ENCODE data around the gene SLC22A2.
A peak's percentile ranks its signal among the peaks of the same experiment; 100 is the strongest.

The SLC22A2 gene

DNA sequence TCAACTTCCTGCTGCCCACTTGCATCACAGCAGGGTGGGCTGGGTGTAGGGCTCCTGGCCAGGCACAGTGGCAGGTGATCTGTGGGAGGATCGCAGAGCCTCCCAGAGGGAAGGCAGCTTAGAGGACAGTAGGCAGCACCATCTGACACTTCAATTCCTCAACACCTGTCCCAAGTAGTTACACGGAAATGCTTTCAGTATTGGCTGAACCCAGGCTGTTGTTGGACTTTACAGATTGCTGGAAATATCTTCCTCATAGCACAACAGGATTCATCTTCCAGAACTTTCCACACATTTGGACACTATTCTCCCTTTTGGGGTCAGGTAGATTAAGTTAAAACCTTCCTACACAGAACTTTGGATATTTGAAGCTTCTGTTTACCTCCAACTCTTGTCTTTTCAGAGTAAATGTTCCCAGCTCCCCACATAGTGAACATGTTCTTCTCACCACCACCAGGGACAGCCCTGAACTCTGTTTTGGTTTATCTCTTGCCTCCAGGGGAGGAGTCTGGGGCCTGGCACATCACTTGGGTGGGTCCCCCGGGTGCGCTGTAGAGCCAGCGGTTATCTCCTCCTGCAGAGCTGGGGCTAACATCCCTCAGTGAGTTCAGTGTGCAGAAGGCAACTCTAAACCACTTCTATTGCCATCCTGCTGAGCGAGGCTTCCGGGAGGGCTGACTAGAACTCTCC lies 3.5 kb upstream of the SLC22A2 start:
- TF ChIP-seq, protein P1, sequence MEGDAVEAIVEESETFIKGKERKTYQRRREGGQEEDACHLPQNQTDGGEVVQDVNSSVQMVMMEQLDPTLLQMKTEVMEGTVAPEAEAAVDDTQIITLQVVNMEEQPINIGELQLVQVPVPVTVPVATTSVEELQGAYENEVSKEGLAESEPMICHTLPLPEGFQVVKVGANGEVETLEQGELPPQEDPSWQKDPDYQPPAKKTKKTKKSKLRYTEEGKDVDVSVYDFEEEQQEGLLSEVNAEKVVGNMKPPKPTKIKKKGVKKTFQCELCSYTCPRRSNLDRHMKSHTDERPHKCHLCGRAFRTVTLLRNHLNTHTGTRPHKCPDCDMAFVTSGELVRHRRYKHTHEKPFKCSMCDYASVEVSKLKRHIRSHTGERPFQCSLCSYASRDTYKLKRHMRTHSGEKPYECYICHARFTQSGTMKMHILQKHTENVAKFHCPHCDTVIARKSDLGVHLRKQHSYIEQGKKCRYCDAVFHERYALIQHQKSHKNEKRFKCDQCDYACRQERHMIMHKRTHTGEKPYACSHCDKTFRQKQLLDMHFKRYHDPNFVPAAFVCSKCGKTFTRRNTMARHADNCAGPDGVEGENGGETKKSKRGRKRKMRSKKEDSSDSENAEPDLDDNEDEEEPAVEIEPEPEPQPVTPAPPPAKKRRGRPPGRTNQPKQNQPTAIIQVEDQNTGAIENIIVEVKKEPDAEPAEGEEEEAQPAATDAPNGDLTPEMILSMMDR (IDR thresholded peaks at IDR 0.05; ENCODE audit: borderline replicate concordance, extremely low read depth, low read length, poor library complexity, severe bottlenecking), result peak; percentile 6
- TF ChIP-seq EZH2 (IDR thresholded peaks at IDR 0.05; ENCODE audit: borderline replicate concordance, low read depth, low read length, severe bottlenecking), result no peak

DNA sequence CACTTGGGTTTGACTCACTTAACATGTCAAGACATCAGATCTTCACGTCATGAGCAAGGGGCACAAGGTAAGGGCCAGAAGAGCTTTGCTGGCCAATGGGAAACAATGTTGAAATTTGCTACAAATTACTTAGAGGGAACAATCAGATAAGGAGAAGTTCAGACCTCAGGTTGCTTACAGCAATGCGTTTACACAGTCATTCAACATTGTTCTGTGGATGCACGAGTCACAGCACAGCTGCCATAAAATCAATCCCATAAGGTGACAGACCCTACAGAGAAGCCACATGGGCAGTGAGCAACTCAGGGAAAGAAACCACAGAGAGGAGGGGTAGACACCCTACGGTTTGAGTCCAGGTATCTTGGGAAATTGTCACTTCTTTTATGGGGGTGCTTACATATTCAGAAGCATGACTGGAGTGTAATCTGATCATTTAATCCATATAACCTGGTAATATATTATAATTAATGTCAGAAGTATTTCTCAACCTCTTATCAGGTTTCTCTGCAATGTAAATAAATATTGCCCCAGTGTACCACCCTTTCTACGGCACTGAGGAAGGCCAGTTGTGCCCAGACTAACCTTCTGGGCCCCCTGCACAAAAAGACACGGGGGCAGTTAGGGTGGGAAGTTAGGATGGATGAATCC lies 2.3 kb upstream of the SLC22A2 start:
- TF ChIP-seq EZH2 (IDR thresholded peaks at IDR 0.05; ENCODE audit: borderline replicate concordance, low read depth, low read length, severe bottlenecking), result no peak
- TF ChIP-seq, protein P1 (IDR thresholded peaks at IDR 0.05; ENCODE audit: borderline replicate concordance, extremely low read depth, low read length, poor library complexity, severe bottlenecking), result no peak
- ATAC-seq (ENCODE audit: insufficient read depth, low read depth) (no peak), DNase-seq (no peak)
- Histone ChIP-seq H4K20me1 (ENCODE audit: insufficient read depth, low read length) (no peaks in the 10 kb centered on the region), H3K4me1 (ENCODE audit: insufficient read depth, low read length) (no peaks in the 10 kb centered on the region), H3K27ac (ENCODE audit: low read length) (no peak overlapping the region), H3K27me3 (ENCODE audit: insufficient read depth, low read length, poor library complexity) (peaks cover 4% of the 10 kb centered on the region), H3K79me2 (ENCODE audit: insufficient read depth, low read length) (no peaks in the 10 kb centered on the region), H3K36me3 (ENCODE audit: insufficient read depth, low read length) (no peaks in the 10 kb centered on the region), H3K4me2 (ENCODE audit: insufficient read depth, low read length) (no peak overlapping the region), H2AFZ (ENCODE audit: low read depth, low read length) (no peak overlapping the region), H3K9me3 (ENCODE audit: insufficient read depth, low read length, severe bottlenecking) (no peaks in the 10 kb centered on the region), H3K9ac (ENCODE audit: low read depth, low read length) (no peak overlapping the region), H3K4me3 (ENCODE audit: low read depth in 1 of 2, low read length in 2 of 2) (no peak overlapping the region)

More for the DNA sequence above, 3.5 kb upstream of the SLC22A2 start:
- Histone ChIP-seq H3K9me3 (ENCODE audit: insufficient read depth, low read length, severe bottlenecking) (no peaks in the 10 kb centered on the region), H3K4me2 (ENCODE audit: insufficient read depth, low read length) (no peak overlapping the region), H3K4me1 (ENCODE audit: insufficient read depth, low read length) (no peaks in the 10 kb centered on the region), H3K27me3 (ENCODE audit: insufficient read depth, low read length, poor library complexity) (peaks cover 4% of the 10 kb centered on the region), H2AFZ (ENCODE audit: low read depth, low read length) (no peak overlapping the region), H4K20me1 (ENCODE audit: insufficient read depth, low read length) (no peaks in the 10 kb centered on the region), H3K36me3 (ENCODE audit: insufficient read depth, low read length) (no peaks in the 10 kb centered on the region), H3K27ac (ENCODE audit: low read length) (no peak overlapping the region), H3K4me3 (ENCODE audit: low read depth in 1 of 2, low read length in 2 of 2) (no peak overlapping the region), H3K9ac (ENCODE audit: low read depth, low read length) (no peak overlapping the region), H3K79me2 (ENCODE audit: insufficient read depth, low read length) (no peaks in the 10 kb centered on the region)
- peak; percentile 9 for DNase-seq
- peak; percentile 68; the same call in 2 of the 3 replicates for ATAC-seq (ENCODE audit: insufficient read depth, low read depth)

DNA sequence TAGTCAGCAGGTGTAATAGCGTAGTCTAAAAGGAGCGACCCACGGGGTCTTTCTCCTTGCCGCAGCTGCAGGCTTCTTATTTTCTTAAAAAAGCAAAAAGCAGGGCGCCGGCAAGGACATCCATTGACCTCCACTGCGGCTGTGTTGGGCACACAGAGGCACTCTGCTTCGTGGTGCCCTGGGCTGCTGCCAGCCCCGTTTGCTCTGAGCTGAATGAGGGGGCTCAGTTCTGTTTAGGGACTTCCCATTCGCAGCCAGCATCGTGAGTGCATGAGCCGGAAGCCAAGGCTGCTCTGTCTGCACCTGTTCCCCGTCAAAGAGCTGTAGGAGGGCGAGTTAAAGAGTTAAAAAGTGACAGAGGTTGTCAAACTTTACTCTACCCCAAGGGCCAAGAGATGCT lies 1.7 kb upstream of the SLC22A2 start:
- Histone ChIP-seq H3K79me2 (ENCODE audit: insufficient read depth, low read length) (no peaks in the 10 kb centered on the region), H3K36me3 (ENCODE audit: insufficient read depth, low read length) (no peaks in the 10 kb centered on the region), H3K4me3 (ENCODE audit: low read depth in 1 of 2, low read length in 2 of 2) (no peak overlapping the region), H3K9ac (ENCODE audit: low read depth, low read length) (no peak overlapping the region), H3K27ac (ENCODE audit: low read length) (no peak overlapping the region), H4K20me1 (ENCODE audit: insufficient read depth, low read length) (no peaks in the 10 kb centered on the region), H2AFZ (ENCODE audit: low read depth, low read length) (no peak overlapping the region), H3K9me3 (ENCODE audit: insufficient read depth, low read length, severe bottlenecking) (no peaks in the 10 kb centered on the region), H3K4me1 (ENCODE audit: insufficient read depth, low read length) (no peaks in the 10 kb centered on the region), H3K27me3 (ENCODE audit: insufficient read depth, low read length, poor library complexity) (peaks cover 4% of the 10 kb centered on the region), H3K4me2 (ENCODE audit: insufficient read depth, low read length) (no peak overlapping the region)
- TF ChIP-seq, protein P1 (IDR thresholded peaks at IDR 0.05; ENCODE audit: borderline replicate concordance, extremely low read depth, low read length, poor library complexity, severe bottlenecking), result no peak
- TF ChIP-seq EZH2 (IDR thresholded peaks at IDR 0.05; ENCODE audit: borderline replicate concordance, low read depth, low read length, severe bottlenecking), result no peak
- no peak for DNase-seq
- ATAC-seq (ENCODE audit: insufficient read depth, low read depth), result no peak

All from DND-41 (cell line).